Hepatocyte (in vitro differentiated cells): ENCODE results near the gene AKR1E2. TPM values are rescaled to one million over a fixed set of nuclear protein-coding genes. Genes with fewer than 3 reads are reported as not detected.

Source experiments
- DNase-seq: peaks from one replicate; pipeline ENCODE4 v3.0.0-alpha.2; 2016; ENCODE audit warnings: low spot score
- H2AFZ ChIP-seq: fragments of 200-600 bp; sonication (generic); 2 replicates; pipeline ENCODE4 v1.6.0; 2016; ENCODE audit warnings: antibody characterized with exemption, mild to moderate bottlenecking
- H3K27ac ChIP-seq: fragments of 200-600 bp; sonication (generic); 2 replicates; pipeline ENCODE4 v1.5.1; 2016; ENCODE audit warnings: mild to moderate bottlenecking
- H3K27me3 ChIP-seq: fragments of 200-600 bp; sonication (generic); 2 replicates; pipeline ENCODE4 v1.6.1; 2016
- H3K36me3 ChIP-seq: fragments of 200-600 bp; sonication (generic); replicated peaks from 2 replicates; pipeline ENCODE4 v1.5.1; 2016; ENCODE audit warnings: low read depth; ENCODE audit not compliant: insufficient read depth
- H3K4me1 ChIP-seq: fragments of 200-600 bp; sonication (generic); 2 replicates; pipeline ENCODE4 v1.5.1; 2016; ENCODE audit warnings: mild to moderate bottlenecking, moderate library complexity; ENCODE audit not compliant: insufficient read depth
- H3K4me2 ChIP-seq: fragments of 200-600 bp; sonication (generic); 2 replicates; pipeline ENCODE4 v1.6.0; 2016
- H3K4me3 ChIP-seq: fragments of 200-600 bp; sonication (generic); 2 replicates; pipeline ENCODE4 v1.5.1; 2016; ENCODE audit warnings: mild to moderate bottlenecking
- H3K79me2 ChIP-seq: fragments of 200-600 bp; sonication (generic); 2 replicates; pipeline ENCODE4 v1.6.0; 2017; ENCODE audit warnings: mild to moderate bottlenecking
- H3K9me2 ChIP-seq: fragments of 200-600 bp; sonication (generic); replicated peaks from 2 replicates; pipeline ENCODE4 v1.6.0; 2017; ENCODE audit warnings: mild to moderate bottlenecking; ENCODE audit not compliant: insufficient read depth
- H3K9me3 ChIP-seq: fragments of 200-600 bp; sonication (generic); 2 replicates; pipeline ENCODE4 v1.5.1; 2016; ENCODE audit warnings: low read depth, mild to moderate bottlenecking
- H4K20me1 ChIP-seq: fragments of 200-600 bp; sonication (generic); 2 replicates; pipeline ENCODE4 v1.6.0; 2016; ENCODE audit warnings: mild to moderate bottlenecking; ENCODE audit not compliant: insufficient read depth, poor library complexity, severe bottlenecking
- EZH2 ChIP-seq: fragments of 200-600 bp; sonication (generic); IDR thresholded peaks from 2 replicates; pipeline ENCODE4 v1.6.1; 2016; ENCODE audit warnings: antibody characterized with exemption, mild to moderate bottlenecking, borderline replicate concordance
- EZH2phosphoT487 ChIP-seq: fragments of 200-600 bp; sonication (generic); IDR thresholded peaks from one replicate; pipeline ENCODE4 v1.6.1; 2018; ENCODE audit warnings: antibody characterized with exemption, mild to moderate bottlenecking, low read depth, moderate library complexity; ENCODE audit not compliant: unreplicated experiment, severe bottlenecking
- WGBS: methylation state at CpG from one replicate; pipeline ENCODE4 v1.1.6; 2016; ENCODE audit warnings: low lambda C conversion rate; ENCODE audit errors: missing lambda C conversion rate; 5-methylcytosine and 5-hydroxymethylcytosine counted together
- polyA plus RNA-seq: library from polyadenylated mRNA; unstranded; fragments of >200 nt; fragmentation: Nextera tagmentation; extraction: Ambion mirVana; gene quantifications from 2 replicates; pipeline ENCODE4 v1.2.1, GENCODE V29; 2016
- total RNA-seq: library from RNA; depleted of rRNA; stranded (reverse); fragments of >200 nt; gene quantifications from 2 replicates; pipeline ENCODE4 v1.2.3, GENCODE V29; 2014
- TF ChIP-seq, protein P1 (sequence below): fragments of 200-600 bp; sonication (generic); IDR thresholded peaks from 2 replicates; pipeline ENCODE4 v1.5.1; 2016; ENCODE audit warnings: antibody characterized with exemption, mild to moderate bottlenecking; ENCODE audit not compliant: poor library complexity

The AKR1E2 gene
- total and polyA plus RNA-seq, 2 experiments from 2014 or later: 1.6 to 4.2 TPM

DNA sequence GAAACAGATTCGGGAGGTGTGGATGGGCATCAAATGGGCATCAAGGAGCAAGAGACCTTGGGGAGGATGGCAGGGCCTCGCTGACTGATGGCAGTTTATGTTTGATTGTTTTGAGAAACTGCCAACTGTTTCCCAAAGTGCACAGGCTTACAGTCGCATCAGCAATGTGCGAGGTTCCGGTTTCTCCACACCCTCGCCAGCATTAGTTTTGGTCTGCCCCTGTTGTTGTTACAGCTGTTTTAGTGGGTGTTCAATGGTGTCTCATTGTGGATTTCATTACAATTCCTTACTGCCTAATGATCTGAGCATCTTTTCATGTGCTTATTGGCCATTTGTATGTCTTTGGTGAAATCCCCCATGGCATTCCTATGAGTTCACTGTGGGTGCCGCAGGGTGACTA is 24.4 kb downstream of the AKR1E2 start:
- H3K4me2 ChIP-seq: no peak overlapping the region
- H3K27me3 ChIP-seq: no peaks in the 10 kb centered on the region
- no peaks in the 10 kb centered on the region for H4K20me1 ChIP-seq
- DNase-seq: no peak
- H3K9me3 ChIP-seq: no peaks in the 10 kb centered on the region
- no peak overlapping the region for H3K4me3 ChIP-seq
- H3K79me2 ChIP-seq: no peaks in the 10 kb centered on the region
- no peaks in the 10 kb centered on the region for H3K36me3 ChIP-seq
- H2AFZ ChIP-seq: peak overlapping the region; percentile 45
- H3K27ac ChIP-seq: peak overlapping the region; percentile 55
- H3K9me2 ChIP-seq: no peaks in the 10 kb centered on the region
- TF ChIP-seq EZH2 (no peak), EZH2phosphoT487 (no peak)
- TF ChIP-seq, protein P1, sequence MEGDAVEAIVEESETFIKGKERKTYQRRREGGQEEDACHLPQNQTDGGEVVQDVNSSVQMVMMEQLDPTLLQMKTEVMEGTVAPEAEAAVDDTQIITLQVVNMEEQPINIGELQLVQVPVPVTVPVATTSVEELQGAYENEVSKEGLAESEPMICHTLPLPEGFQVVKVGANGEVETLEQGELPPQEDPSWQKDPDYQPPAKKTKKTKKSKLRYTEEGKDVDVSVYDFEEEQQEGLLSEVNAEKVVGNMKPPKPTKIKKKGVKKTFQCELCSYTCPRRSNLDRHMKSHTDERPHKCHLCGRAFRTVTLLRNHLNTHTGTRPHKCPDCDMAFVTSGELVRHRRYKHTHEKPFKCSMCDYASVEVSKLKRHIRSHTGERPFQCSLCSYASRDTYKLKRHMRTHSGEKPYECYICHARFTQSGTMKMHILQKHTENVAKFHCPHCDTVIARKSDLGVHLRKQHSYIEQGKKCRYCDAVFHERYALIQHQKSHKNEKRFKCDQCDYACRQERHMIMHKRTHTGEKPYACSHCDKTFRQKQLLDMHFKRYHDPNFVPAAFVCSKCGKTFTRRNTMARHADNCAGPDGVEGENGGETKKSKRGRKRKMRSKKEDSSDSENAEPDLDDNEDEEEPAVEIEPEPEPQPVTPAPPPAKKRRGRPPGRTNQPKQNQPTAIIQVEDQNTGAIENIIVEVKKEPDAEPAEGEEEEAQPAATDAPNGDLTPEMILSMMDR: no peak
- 93% methylated on average over 7 of the region's 7 CpGs for WGBS
- H3K4me1 ChIP-seq: peaks cover 36% of the 10 kb centered on the region

DNA sequence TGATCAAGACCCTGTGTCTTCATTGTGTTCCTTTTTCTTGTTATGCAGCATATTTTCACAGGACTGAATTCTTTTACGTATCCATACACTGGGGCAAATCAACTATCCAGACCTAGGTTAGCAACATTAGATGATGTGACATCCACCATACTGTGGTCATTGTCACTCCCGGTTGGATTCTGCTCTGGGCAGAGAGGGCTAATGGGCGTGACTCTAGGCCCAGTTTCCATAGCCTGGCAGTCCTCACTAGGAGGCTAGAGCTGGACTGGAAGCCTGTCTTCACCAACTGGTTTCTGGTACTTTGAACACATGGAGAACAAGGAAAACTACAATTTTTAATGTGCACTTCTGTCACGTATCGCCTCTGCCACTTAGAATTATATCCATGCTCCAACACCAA is 25.2 kb downstream of the AKR1E2 start:
- H3K4me1 ChIP-seq: peaks cover 36% of the 10 kb centered on the region
- no peaks in the 10 kb centered on the region for H3K36me3 ChIP-seq
- no peak for DNase-seq
- WGBS: 97% methylated on average over 5 of the region's 5 CpGs
- H3K27ac ChIP-seq: no peak overlapping the region
- no peaks in the 10 kb centered on the region for H3K9me2 ChIP-seq
- no peaks in the 10 kb centered on the region for H3K9me3 ChIP-seq
- no peaks in the 10 kb centered on the region for H4K20me1 ChIP-seq
- H3K4me2 ChIP-seq: no peak overlapping the region
- no peak overlapping the region for H3K4me3 ChIP-seq
- no peaks in the 10 kb centered on the region for H3K79me2 ChIP-seq
- no peak for TF ChIP-seq EZH2phosphoT487
- TF ChIP-seq EZH2: no peak
- TF ChIP-seq, protein P1: no peak
- H3K27me3 ChIP-seq: no peaks in the 10 kb centered on the region
- no peak overlapping the region for H2AFZ ChIP-seq

DNA sequence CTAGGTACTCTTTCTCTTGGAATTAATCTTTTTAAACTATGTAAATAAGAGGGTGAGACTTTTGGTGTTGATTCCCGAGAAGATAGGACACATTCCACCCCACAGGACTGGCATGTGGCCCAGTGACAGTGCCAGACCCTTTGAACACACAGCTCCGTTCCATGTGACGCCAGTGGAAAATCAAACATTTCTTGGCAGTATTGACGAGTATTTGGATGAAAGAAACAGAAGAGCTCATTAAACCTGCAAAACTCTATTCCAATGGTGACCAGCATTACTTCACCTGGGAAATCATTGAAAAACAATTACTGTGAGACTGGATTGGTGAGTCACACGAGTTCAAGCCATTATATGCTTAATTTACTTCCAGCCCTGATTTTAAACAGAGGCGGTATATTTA is 25.8 kb downstream of the AKR1E2 start:
- 70% methylated on average over 6 of the region's 6 CpGs for WGBS
- no peak overlapping the region for H3K27ac ChIP-seq
- no peaks in the 10 kb centered on the region for H3K9me2 ChIP-seq

More for the DNA sequence above, 25.8 kb downstream of the AKR1E2 start:
- DNase-seq: no peak
- H2AFZ ChIP-seq: no peak overlapping the region
- no peaks in the 10 kb centered on the region for H3K27me3 ChIP-seq
- no peaks in the 10 kb centered on the region for H3K79me2 ChIP-seq
- H3K4me3 ChIP-seq: no peak overlapping the region
- H3K36me3 ChIP-seq: no peaks in the 10 kb centered on the region
- H3K4me2 ChIP-seq: no peak overlapping the region
- no peaks in the 10 kb centered on the region for H3K9me3 ChIP-seq
- peaks cover 36% of the 10 kb centered on the region for H3K4me1 ChIP-seq
- TF ChIP-seq EZH2 (no peak), EZH2phosphoT487 (no peak)
- TF ChIP-seq, protein P1: no peak
- H4K20me1 ChIP-seq: no peaks in the 10 kb centered on the region
